ENCODE results near the gene RNU6-9.

GRCh38 chr19:926589-927350 lies 33.5 kb downstream of the RNU6-9 start:
- TF ChIP-seq CTCF (IDR thresholded peaks at IDR 0.05) = no peak
- TF ChIP-seq EZH2 (IDR thresholded peaks at IDR 0.05) = no peak
- TF ChIP-seq EZH2phosphoT487 (IDR thresholded peaks at IDR 0.05) = no peak
